Measurements from ENCODE around the gene SDK2.
A peak's percentile ranks its signal among the peaks of the same experiment; 100 is the strongest.
"Not testable (repeated sequence)": the region's sequence is repeated elsewhere in the genome, so short reads cannot be mapped to it uniquely, and the experiment has no call there.

The SDK2 gene

GRCh38 chr17:73311781-73312641 is 332.2 kb downstream of the SDK2 start, which contains the start of gene CDC42EP4:
Gene CDC42EP4 (minus strand): TSS chr17:73312001. CDS start chr17:73286500, 25,501 bp downstream.
- peak; percentile 87 for DNase-seq

- no peak for DNase-seq
Measured at GRCh38 chr17:73311428-73311780, 332.8 kb downstream of the SDK2 start.

- no peak for DNase-seq
Measured at GRCh38 chr17:73309727-73310596, 334.3 kb downstream of the SDK2 start.

- not testable (repeated sequence) for DNase-seq
Measured at GRCh38 chr17:73308959-73309358, 335.3 kb downstream of the SDK2 start.

GRCh38 chr17:73308017-73308823 is 336.0 kb downstream of the SDK2 start:
- no peak for DNase-seq

GRCh38 chr17:73307130-73307529 is 337.1 kb downstream of the SDK2 start:
- DNase-seq = no peak

GRCh38 chr17:73305845-73306836 is 338.1 kb downstream of the SDK2 start:
- no peak for DNase-seq

GRCh38 chr17:73304971-73305812 is 339.1 kb downstream of the SDK2 start:
- DNase-seq = no peak

- no peak for DNase-seq
Measured at GRCh38 chr17:73304438-73304837, 339.8 kb downstream of the SDK2 start.

- no peak for DNase-seq
Measured at GRCh38 chr17:73302189-73302588, 342.1 kb downstream of the SDK2 start.

GRCh38 chr17:73301369-73301768 is 342.9 kb downstream of the SDK2 start:
- no peak for DNase-seq

GRCh38 chr17:73300392-73300791 is 343.9 kb downstream of the SDK2 start:
- DNase-seq = no peak

GRCh38 chr17:73297934-73298861 is 346.0 kb downstream of the SDK2 start:
- no peak for DNase-seq

GRCh38 chr17:73293480-73293911 is 350.7 kb downstream of the SDK2 start:
- no peak for DNase-seq

GRCh38 chr17:73293031-73293430 is 351.2 kb downstream of the SDK2 start:
- no peak for DNase-seq

- DNase-seq = no peak
Measured at GRCh38 chr17:73292031-73292531, 352.2 kb downstream of the SDK2 start.

- DNase-seq = peak; percentile 39
Measured at GRCh38 chr17:73291260-73291801, 352.9 kb downstream of the SDK2 start.

GRCh38 chr17:73290399-73291259 is 353.6 kb downstream of the SDK2 start:
- no peak for DNase-seq

Data from RPMI8226 (cell line).